OCI-LY1 (cell line): ENCODE measurements around the gene GLT6D1.

Experiments
- CTCF ChIP-seq: fragments of 200-600 bp; sonication (generic), shearing (Covaris generic); IDR thresholded peaks from 2 replicates; pipeline ENCODE4 v1.5.1; 2017; ENCODE audit warnings: mild to moderate bottlenecking, antibody characterized with exemption, low read length, moderate library complexity, mixed read lengths
- EZH2 ChIP-seq: fragments of 200-600 bp; sonication (generic), shearing (Covaris generic); IDR thresholded peaks from 2 replicates; pipeline ENCODE4 v1.8.0; 2017; ENCODE audit warnings: borderline replicate concordance, mixed run types, mild to moderate bottlenecking, antibody characterized with exemption, low read length, moderate library complexity, mixed read lengths

DNA sequence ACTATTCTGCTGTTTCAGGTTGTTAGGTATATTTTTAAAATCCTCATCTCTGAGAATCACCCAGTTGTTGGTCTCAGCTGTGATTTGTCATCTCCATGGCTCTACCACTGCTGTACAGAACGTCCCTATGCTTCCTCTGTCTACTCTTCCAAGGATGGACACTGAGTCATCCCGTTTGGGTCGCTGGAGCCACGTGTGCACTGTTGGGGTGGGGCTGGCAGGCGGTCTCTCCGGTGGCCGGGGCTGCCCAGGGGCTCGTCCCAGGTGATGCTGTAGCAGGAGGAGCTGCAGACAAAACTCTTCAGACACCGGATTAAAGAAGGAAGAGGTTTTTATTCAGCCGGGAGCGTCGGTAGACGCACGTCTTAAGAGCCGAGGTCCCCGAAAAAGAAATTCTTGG lies 40.7 kb upstream of the GLT6D1 start:
- TF ChIP-seq EZH2 (no peak), CTCF (no peak)
